Erythroblast (primary cell): Measurements from ENCODE around the gene C10orf143.

Source experiments
- GATA1 ChIP-seq: IDR thresholded peaks from 2 replicates; pipeline ENCODE4 v1.6.1; 2011; ENCODE audit warnings: low read depth, mild to moderate bottlenecking, control low read depth, low read length, moderate library complexity
- POLR2A ChIP-seq: IDR thresholded peaks from 2 replicates; pipeline ENCODE4 v1.6.1; 2011; ENCODE audit warnings: mild to moderate bottlenecking, low read length

GRCh38 chr10:130054021-130054420 lies 56.6 kb downstream of the C10orf143 start:
- no peak for TF ChIP-seq POLR2A
- TF ChIP-seq GATA1 = no peak
